Measurements from ENCODE around the gene UQCR10. TPM values are rescaled to one million over a fixed set of nuclear protein-coding genes. Genes with fewer than 3 reads are reported as not detected.
A peak's percentile ranks its signal among the peaks of the same experiment; 100 is the strongest.

Gene UQCR10
- total and polyA plus RNA-seq, 7 donors, result 37.9 to 555 (median 84.5) TPM

GRCh38 chr22:29799217-29799680, 32.1 kb downstream of the UQCR10 start:
- Histone ChIP-seq H3K36me3 (peaks cover 15 to 95% (median 46%) of the 10 kb centered on the region in 4 donors), H3K4me3 (no peak overlapping the region), H3K9me3 (no peaks in the 10 kb centered on the region), H3K4me1 (peaks cover 0 to 25% (median 9%) of the 10 kb centered on the region in 4 donors), H3K27ac (peak overlapping the region; percentile 39 to 68 (median 56)), H3K27me3 (no peaks in the 10 kb centered on the region)
- WGBS, 2 donors, result 74% methylated on average over 8 of the region's 8 CpGs
- peak; percentile 94 for DNase-seq
- intact Hi-C loops (cut with DNase I), result no loop called here
- TF ChIP-seq POLR2A (IDR thresholded peaks at IDR 0.05) (no peak), EP300 (IDR thresholded peaks at IDR 0.05) (no peak), POLR2AphosphoS5 (IDR thresholded peaks at IDR 0.05) (peak; percentile 30 to 43 (median 34))

- no peaks in the 10 kb centered on the region for H3K27me3 ChIP-seq
- no peaks in the 10 kb centered on the region for H3K9me3 ChIP-seq
- peaks cover 0 to 25% (median 9%) of the 10 kb centered on the region in 4 donors for H3K4me1 ChIP-seq
- 89 to 93% methylated on average over 5 of the region's 5 CpGs for WGBS, 2 donors
- no peak for DNase-seq
- peaks cover 22 to 96% (median 63%) of the 10 kb centered on the region in 4 donors for H3K36me3 ChIP-seq
- H3K4me3 ChIP-seq, result no peak overlapping the region
- TF ChIP-seq CTCF (IDR thresholded peaks at IDR 0.05) (no peak), POLR2AphosphoS5 (IDR thresholded peaks at IDR 0.05) (no peak), EP300 (IDR thresholded peaks at IDR 0.05) (no peak), POLR2A (IDR thresholded peaks at IDR 0.05) (no peak)
- H3K27ac ChIP-seq, result no peak overlapping the region
- intact Hi-C loops (cut with DNase I), result no loop called here
Observed at GRCh38 chr22:29801153-29801552, 34.0 kb downstream of the UQCR10 start.

GRCh38 chr22:29801796-29802195, 34.6 kb downstream of the UQCR10 start:
- H3K9me3 ChIP-seq, result no peaks in the 10 kb centered on the region
- H3K27me3 ChIP-seq, result no peaks in the 10 kb centered on the region
- intact Hi-C loops (cut with DNase I), result no loop called here
- H3K4me3 ChIP-seq, result no peak overlapping the region
- peaks cover 27 to 96% (median 67%) of the 10 kb centered on the region in 4 donors for H3K36me3 ChIP-seq
- no peak for TF ChIP-seq POLR2AphosphoS5 (IDR thresholded peaks at IDR 0.05)
- no peak for TF ChIP-seq CTCF (IDR thresholded peaks at IDR 0.05)
- no peak for TF ChIP-seq POLR2A (IDR thresholded peaks at IDR 0.05)
- TF ChIP-seq EP300 (IDR thresholded peaks at IDR 0.05), result no peak
- no peak for DNase-seq
- peaks cover 0 to 25% (median 9%) of the 10 kb centered on the region in 4 donors for H3K4me1 ChIP-seq
- no peak overlapping the region for H3K27ac ChIP-seq
- 87 to 88% methylated on average over 8 of the region's 8 CpGs for WGBS, 2 donors

GRCh38 chr22:29803190-29803589, 36.0 kb downstream of the UQCR10 start:
- no peak overlapping the region for H3K4me3 ChIP-seq
- no peak for DNase-seq
- H3K4me1 ChIP-seq, result peaks cover 0 to 18% (median 9%) of the 10 kb centered on the region in 4 donors

GRCh38 chr22:29804985-29805384, 37.8 kb downstream of the UQCR10 start:
- 85 to 94% methylated on average over 2 of the region's 2 CpGs for WGBS, 2 donors
- peaks cover 16 to 89% (median 70%) of the 10 kb centered on the region in 4 donors for H3K36me3 ChIP-seq

More at GRCh38 chr22:29803190-29803589, 36.0 kb downstream of the UQCR10 start:
- Histone ChIP-seq H3K27ac (no peak overlapping the region), H3K9me3 (no peaks in the 10 kb centered on the region), H3K27me3 (no peaks in the 10 kb centered on the region), H3K36me3 (peaks cover 27 to 96% (median 72%) of the 10 kb centered on the region in 4 donors)
- no peak for TF ChIP-seq CTCF (IDR thresholded peaks at IDR 0.05)
- no peak for TF ChIP-seq POLR2A (IDR thresholded peaks at IDR 0.05)
- TF ChIP-seq EP300 (IDR thresholded peaks at IDR 0.05), result no peak
- no peak for TF ChIP-seq POLR2AphosphoS5 (IDR thresholded peaks at IDR 0.05)
- 96 to 100% methylated on average over 2 of the region's 2 CpGs for WGBS, 2 donors
- intact Hi-C loops (cut with DNase I), result no loop called here

More at GRCh38 chr22:29804985-29805384, 37.8 kb downstream of the UQCR10 start:
- H3K4me3 ChIP-seq, result no peak overlapping the region
- no peak for DNase-seq
- no peaks in the 10 kb centered on the region for H3K9me3 ChIP-seq
- H3K27me3 ChIP-seq, result no peaks in the 10 kb centered on the region
- no peak for TF ChIP-seq CTCF (IDR thresholded peaks at IDR 0.05)
- TF ChIP-seq POLR2A (IDR thresholded peaks at IDR 0.05), result no peak
- TF ChIP-seq EP300 (IDR thresholded peaks at IDR 0.05), result no peak
- no peak for TF ChIP-seq POLR2AphosphoS5 (IDR thresholded peaks at IDR 0.05)
- intact Hi-C loops (cut with DNase I), result no loop called here
- peaks cover 0 to 2% (median 0%) of the 10 kb centered on the region in 4 donors for H3K4me1 ChIP-seq
- no peak overlapping the region for H3K27ac ChIP-seq

Data from sigmoid colon (tissue), 7 donors.